Measurements from ENCODE around the gene UNC13C.

Gene UNC13C

GRCh38 chr15:54506977-54507524, 528.8 kb downstream of the UNC13C start:
- DNase-seq, result no peak

- DNase-seq, result peak; percentile 31
Observed at GRCh38 chr15:54514601-54515000, 536.4 kb downstream of the UNC13C start.

- no peak for DNase-seq
Observed at GRCh38 chr15:54515664-54516582, 537.7 kb downstream of the UNC13C start.

GRCh38 chr15:54517366-54517765, 539.1 kb downstream of the UNC13C start:
- DNase-seq, result peak; percentile 59

GRCh38 chr15:54518156-54518882, 540.1 kb downstream of the UNC13C start:
- peak; percentile 35 for DNase-seq

GRCh38 chr15:54519577-54519976, 541.3 kb downstream of the UNC13C start:
- DNase-seq, result peak; percentile 82

- DNase-seq, result no peak
Observed at GRCh38 chr15:54520616-54521015, 542.4 kb downstream of the UNC13C start.

GRCh38 chr15:54521206-54521605, 543.0 kb downstream of the UNC13C start:
- DNase-seq, result no peak

GRCh38 chr15:54528021-54528420, 549.8 kb downstream of the UNC13C start:
- no peak for DNase-seq

- no peak for DNase-seq
Observed at GRCh38 chr15:54540721-54541120, 562.5 kb downstream of the UNC13C start.

GRCh38 chr15:54547491-54547890, 569.2 kb downstream of the UNC13C start:
- DNase-seq, result no peak

GRCh38 chr15:54550954-54551353, 572.7 kb downstream of the UNC13C start:
- no peak for DNase-seq

- DNase-seq, result peak; percentile 89
Observed at GRCh38 chr15:54556231-54556630, 578.0 kb downstream of the UNC13C start.

GRCh38 chr15:54559405-54560069, 581.3 kb downstream of the UNC13C start:
- DNase-seq, result peak; percentile 98

GRCh38 chr15:54560417-54560816, 582.2 kb downstream of the UNC13C start:
- no peak for DNase-seq

- DNase-seq, result no peak
Observed at GRCh38 chr15:54564166-54564565, 585.9 kb downstream of the UNC13C start.

GRCh38 chr15:54566654-54567053, 588.4 kb downstream of the UNC13C start:
- no peak for DNase-seq

GRCh38 chr15:54567408-54568035, 589.3 kb downstream of the UNC13C start:
- no peak for DNase-seq

- DNase-seq, result no peak
Observed at GRCh38 chr15:54568381-54568780, 590.1 kb downstream of the UNC13C start.

GRCh38 chr15:54571576-54571975, 593.3 kb downstream of the UNC13C start:
- DNase-seq, result peak; percentile 68

- no peak for DNase-seq
Observed at GRCh38 chr15:54575586-54575985, 597.3 kb downstream of the UNC13C start.

GRCh38 chr15:54576298-54576935, 598.2 kb downstream of the UNC13C start:
- DNase-seq, result peak; percentile 67
